Progenitor cell of endocrine pancreas (in vitro differentiated cells): Measurements from ENCODE around the gene PLEKHG5. TPM values are rescaled to one million over a fixed set of nuclear protein-coding genes. Genes with fewer than 3 reads are reported as not detected.
"Not testable (repeated sequence)": the region's sequence is repeated elsewhere in the genome, so short reads cannot be mapped to it uniquely, and the experiment has no call there.

ENCODE experiments used
- DNase-seq: peaks from one replicate; pipeline ENCODE4 v3.0.0; 2021; ENCODE audit warnings: low spot score; ENCODE audit not compliant: unreplicated experiment
- H3K27ac Mint-ChIP-seq: 2 replicates; pipeline ENCODE4 v1.8.0; 2021; ENCODE audit warnings: mild to moderate bottlenecking, moderate library complexity, mixed read lengths
- H3K27me3 Mint-ChIP-seq: 2 replicates; pipeline ENCODE4 v1.8.0; 2021; ENCODE audit warnings: mixed read lengths
- H3K36me3 Mint-ChIP-seq: 2 replicates; pipeline ENCODE4 v1.8.0; 2022; ENCODE audit warnings: mixed read lengths; ENCODE audit not compliant: insufficient read depth
- H3K4me1 Mint-ChIP-seq: 2 replicates; pipeline ENCODE4 v1.8.0; 2021; ENCODE audit warnings: low read depth, mixed read lengths
- H3K4me3 Mint-ChIP-seq: 2 replicates; pipeline ENCODE4 v1.8.0; 2021; ENCODE audit warnings: low read depth, mild to moderate bottlenecking, moderate library complexity, mixed read lengths
- H3K9me3 Mint-ChIP-seq: 2 replicates; pipeline ENCODE4 v1.8.0; 2021; ENCODE audit warnings: low read depth, mixed read lengths
- CTCF ChIP-seq: fragments of 200-600 bp; sonication (generic); IDR thresholded peaks from one replicate; pipeline ENCODE4 v1.5.0; 2021; ENCODE audit warnings: antibody characterized with exemption, mild to moderate bottlenecking; ENCODE audit not compliant: unreplicated experiment
- total RNA-seq: library from RNA; stranded (reverse); gene quantifications from 2 replicates; pipeline ENCODE4 v1.2.1, GENCODE V29; 2021

Gene PLEKHG5
- total RNA-seq, 1 donor from 2014 or later: 77.0 TPM

GRCh38 chr1:6435547-6435946 is 55.9 kb downstream of the PLEKHG5 start:
- Mint-ChIP-seq H3K27me3 (peaks cover 28% of the 10 kb centered on the region), H3K9me3 (no peaks in the 10 kb centered on the region), H3K27ac (no peak overlapping the region), H3K4me3 (no peak overlapping the region), H3K36me3 (no peaks in the 10 kb centered on the region), H3K4me1 (peaks cover 5% of the 10 kb centered on the region)
- TF ChIP-seq CTCF: no peak
- no peak for DNase-seq

GRCh38 chr1:6435129-6435528 is 56.3 kb downstream of the PLEKHG5 start:
- Mint-ChIP-seq H3K27ac (no peak overlapping the region), H3K27me3 (peaks cover 32% of the 10 kb centered on the region), H3K4me1 (peaks cover 6% of the 10 kb centered on the region), H3K36me3 (no peaks in the 10 kb centered on the region), H3K9me3 (no peaks in the 10 kb centered on the region), H3K4me3 (no peak overlapping the region)
- no peak for DNase-seq
- no peak for TF ChIP-seq CTCF

GRCh38 chr1:6434186-6434585 is 57.3 kb downstream of the PLEKHG5 start:
- Mint-ChIP-seq H3K27ac (no peak overlapping the region), H3K27me3 (peaks cover 34% of the 10 kb centered on the region)

GRCh38 chr1:6431645-6432579 is 59.6 kb downstream of the PLEKHG5 start:
- DNase-seq, H3K27ac Mint-ChIP-seq, H3K4me1 Mint-ChIP-seq, H3K4me3 Mint-ChIP-seq, H3K36me3 Mint-ChIP-seq, H3K9me3 Mint-ChIP-seq: not testable (repeated sequence)
- H3K27me3 Mint-ChIP-seq: peaks cover 40% of the 10 kb centered on the region

More at GRCh38 chr1:6434186-6434585, 57.3 kb downstream of the PLEKHG5 start:
- DNase-seq: no peak
- Mint-ChIP-seq H3K36me3 (no peaks in the 10 kb centered on the region), H3K4me1 (peaks cover 5% of the 10 kb centered on the region), H3K4me3 (no peak overlapping the region), H3K9me3 (no peaks in the 10 kb centered on the region)
- no peak for TF ChIP-seq CTCF

GRCh38 chr1:6429660-6430411 is 61.6 kb downstream of the PLEKHG5 start:
- not testable (repeated sequence) for H3K4me3 Mint-ChIP-seq, H3K36me3 Mint-ChIP-seq, DNase-seq, H3K4me1 Mint-ChIP-seq, H3K27ac Mint-ChIP-seq, H3K9me3 Mint-ChIP-seq
- H3K27me3 Mint-ChIP-seq: peaks cover 50% of the 10 kb centered on the region

GRCh38 chr1:6428453-6428852 is 63.0 kb downstream of the PLEKHG5 start:
- not testable (repeated sequence) for H3K9me3 Mint-ChIP-seq, H3K36me3 Mint-ChIP-seq, DNase-seq, H3K4me3 Mint-ChIP-seq, H3K4me1 Mint-ChIP-seq, H3K27ac Mint-ChIP-seq
- H3K27me3 Mint-ChIP-seq: peaks cover 48% of the 10 kb centered on the region
